Chondrocyte (in vitro differentiated cells): Measurements from ENCODE around the gene OSBPL3. TPM values are rescaled to one million over a fixed set of nuclear protein-coding genes. Genes with fewer than 3 reads are reported as not detected.

Experiments used
- DNase-seq: peaks from one replicate; pipeline ENCODE4 v3.0.0; 2021; ENCODE audit warnings: mixed read lengths, low spot score
- H3K27ac Mint-ChIP-seq: one replicate; pipeline ENCODE4 v1.8.0; 2021; ENCODE audit warnings: mild to moderate bottlenecking, moderate library complexity, mixed read lengths; ENCODE audit not compliant: unreplicated experiment
- H3K27me3 Mint-ChIP-seq: 2 replicates; pipeline ENCODE4 v1.8.0; 2021; ENCODE audit warnings: low read depth, mixed read lengths
- H3K36me3 Mint-ChIP-seq: 2 replicates; pipeline ENCODE4 v1.8.0; 2021; ENCODE audit warnings: low read depth, mixed read lengths
- H3K4me1 Mint-ChIP-seq: 2 replicates; pipeline ENCODE4 v1.8.0; 2021; ENCODE audit warnings: low read depth, mild to moderate bottlenecking, mixed read lengths
- H3K4me3 Mint-ChIP-seq: one replicate; pipeline ENCODE4 v1.8.0; 2021; ENCODE audit warnings: mild to moderate bottlenecking, moderate library complexity, mixed read lengths; ENCODE audit not compliant: unreplicated experiment
- H3K9me3 Mint-ChIP-seq: 2 replicates; pipeline ENCODE4 v1.8.0; 2021; ENCODE audit warnings: low read depth, mixed read lengths
- total RNA-seq: library from RNA; stranded (reverse); gene quantifications from 3 replicates; pipeline ENCODE4 v1.2.1, GENCODE V29; 2021
- TF ChIP-seq, protein P1 (sequence below): fragments of 200-600 bp; sonication (generic); IDR thresholded peaks from 2 replicates; pipeline ENCODE4 v1.5.0; 2021; ENCODE audit warnings: antibody characterized with exemption, mild to moderate bottlenecking, moderate library complexity

The OSBPL3 gene
- total RNA-seq, 1 donor from 2014 or later: 5.7 TPM

DNA sequence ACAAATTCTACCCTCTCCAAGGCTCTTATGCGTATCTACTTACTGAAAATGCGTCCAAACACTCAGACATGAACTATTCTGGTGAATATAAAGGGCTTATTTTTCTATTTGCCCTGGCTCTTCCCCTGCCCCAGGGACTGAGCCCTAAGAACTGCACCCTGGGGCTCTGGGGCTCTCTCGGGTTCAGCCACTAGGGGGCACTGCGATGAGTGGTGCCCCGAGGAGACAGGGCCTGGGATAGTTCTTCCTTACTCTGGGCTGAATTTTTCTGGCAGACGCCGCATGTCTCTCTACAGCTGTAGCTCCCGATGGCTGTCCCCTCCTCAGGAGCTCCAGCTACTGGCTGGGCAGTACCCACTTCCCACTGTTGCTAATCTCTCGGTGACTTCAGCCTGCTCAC, 191.9 kb downstream of the OSBPL3 start:
- no peak for DNase-seq
- TF ChIP-seq, protein P1, sequence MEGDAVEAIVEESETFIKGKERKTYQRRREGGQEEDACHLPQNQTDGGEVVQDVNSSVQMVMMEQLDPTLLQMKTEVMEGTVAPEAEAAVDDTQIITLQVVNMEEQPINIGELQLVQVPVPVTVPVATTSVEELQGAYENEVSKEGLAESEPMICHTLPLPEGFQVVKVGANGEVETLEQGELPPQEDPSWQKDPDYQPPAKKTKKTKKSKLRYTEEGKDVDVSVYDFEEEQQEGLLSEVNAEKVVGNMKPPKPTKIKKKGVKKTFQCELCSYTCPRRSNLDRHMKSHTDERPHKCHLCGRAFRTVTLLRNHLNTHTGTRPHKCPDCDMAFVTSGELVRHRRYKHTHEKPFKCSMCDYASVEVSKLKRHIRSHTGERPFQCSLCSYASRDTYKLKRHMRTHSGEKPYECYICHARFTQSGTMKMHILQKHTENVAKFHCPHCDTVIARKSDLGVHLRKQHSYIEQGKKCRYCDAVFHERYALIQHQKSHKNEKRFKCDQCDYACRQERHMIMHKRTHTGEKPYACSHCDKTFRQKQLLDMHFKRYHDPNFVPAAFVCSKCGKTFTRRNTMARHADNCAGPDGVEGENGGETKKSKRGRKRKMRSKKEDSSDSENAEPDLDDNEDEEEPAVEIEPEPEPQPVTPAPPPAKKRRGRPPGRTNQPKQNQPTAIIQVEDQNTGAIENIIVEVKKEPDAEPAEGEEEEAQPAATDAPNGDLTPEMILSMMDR: peak; percentile 66
- no peak overlapping the region for H3K27ac Mint-ChIP-seq
- peaks cover 14% of the 10 kb centered on the region for H3K9me3 Mint-ChIP-seq
- H3K27me3 Mint-ChIP-seq: no peaks in the 10 kb centered on the region
- H3K4me1 Mint-ChIP-seq: peaks cover 12% of the 10 kb centered on the region
- no peak overlapping the region for H3K4me3 Mint-ChIP-seq
- H3K36me3 Mint-ChIP-seq: peaks cover 3% of the 10 kb centered on the region

DNA sequence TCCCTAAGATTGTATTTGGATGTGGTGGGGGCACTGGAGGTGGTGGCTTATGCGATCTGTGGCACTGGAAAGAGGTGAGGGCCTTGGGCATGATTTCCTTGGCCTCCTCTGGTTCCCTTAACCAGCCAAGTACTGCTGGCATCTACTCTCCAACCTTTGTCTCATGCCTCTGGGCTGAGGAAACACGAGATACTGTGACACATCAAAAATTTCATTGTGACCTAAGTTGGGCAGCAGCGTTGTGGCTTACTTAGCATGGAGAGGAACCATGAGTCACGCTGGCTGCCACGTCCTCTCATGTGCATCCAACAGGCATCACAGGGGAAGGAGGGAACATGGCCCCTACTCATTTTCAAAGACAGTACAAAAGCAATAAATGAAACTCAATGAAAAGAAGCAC, 193.0 kb downstream of the OSBPL3 start:
- Mint-ChIP-seq H3K4me3 (no peak overlapping the region), H3K27ac (peak overlapping the region; percentile 95), H3K4me1 (peaks cover 12% of the 10 kb centered on the region), H3K27me3 (no peaks in the 10 kb centered on the region), H3K36me3 (peaks cover 3% of the 10 kb centered on the region), H3K9me3 (peaks cover 14% of the 10 kb centered on the region)
- TF ChIP-seq, protein P1: no peak
- DNase-seq: no peak

DNA sequence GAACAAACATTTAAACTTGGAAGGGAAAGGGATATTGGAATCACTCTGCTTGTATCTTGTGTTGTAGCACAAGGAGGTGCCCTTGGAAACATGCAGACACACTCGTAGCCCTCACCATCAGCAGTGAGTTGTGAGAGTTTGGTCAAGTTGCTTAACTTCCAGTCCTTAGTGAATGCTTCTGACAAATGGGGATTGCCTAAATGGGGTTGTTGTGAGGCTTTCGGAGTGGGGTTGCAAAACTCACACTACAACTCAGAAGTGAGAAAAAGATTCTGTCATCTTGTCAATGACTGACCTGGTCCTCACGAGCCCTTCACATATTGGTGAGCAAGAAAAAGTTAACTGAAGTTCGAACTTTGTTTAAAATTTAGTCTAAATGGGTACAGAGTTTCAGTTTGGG, 193.7 kb downstream of the OSBPL3 start:
- DNase-seq: no peak
- Mint-ChIP-seq H3K4me3 (no peak overlapping the region), H3K4me1 (peaks cover 12% of the 10 kb centered on the region), H3K27ac (peak overlapping the region; percentile 95), H3K9me3 (peaks cover 14% of the 10 kb centered on the region), H3K27me3 (no peaks in the 10 kb centered on the region), H3K36me3 (peaks cover 3% of the 10 kb centered on the region)
- TF ChIP-seq, protein P1: no peak

DNA sequence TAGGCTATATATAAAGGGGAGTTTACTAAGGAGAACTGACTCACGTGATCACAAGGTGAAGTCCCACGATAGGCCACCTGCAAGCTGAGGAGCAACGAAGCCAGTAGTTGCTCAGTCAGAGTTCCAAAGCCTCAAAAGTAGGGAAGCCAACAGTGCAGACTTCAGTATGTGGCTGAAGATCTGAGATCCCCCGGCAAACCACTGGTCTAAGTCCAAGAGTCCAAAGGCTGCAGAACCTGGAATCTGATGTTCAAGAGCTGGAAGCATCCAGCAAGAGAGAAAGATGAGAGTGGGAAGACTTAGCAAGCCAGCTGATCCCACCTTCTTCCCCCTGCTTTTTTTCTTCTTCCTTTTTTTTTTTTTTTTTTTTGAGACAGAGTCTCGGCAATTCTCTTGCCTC, 195.7 kb downstream of the OSBPL3 start:
- TF ChIP-seq, protein P1: no peak
- Mint-ChIP-seq H3K4me1 (peaks cover 14% of the 10 kb centered on the region), H3K27me3 (no peaks in the 10 kb centered on the region), H3K36me3 (peaks cover 3% of the 10 kb centered on the region), H3K27ac (no peak overlapping the region), H3K4me3 (no peak overlapping the region), H3K9me3 (peaks cover 13% of the 10 kb centered on the region)
- no peak for DNase-seq

DNA sequence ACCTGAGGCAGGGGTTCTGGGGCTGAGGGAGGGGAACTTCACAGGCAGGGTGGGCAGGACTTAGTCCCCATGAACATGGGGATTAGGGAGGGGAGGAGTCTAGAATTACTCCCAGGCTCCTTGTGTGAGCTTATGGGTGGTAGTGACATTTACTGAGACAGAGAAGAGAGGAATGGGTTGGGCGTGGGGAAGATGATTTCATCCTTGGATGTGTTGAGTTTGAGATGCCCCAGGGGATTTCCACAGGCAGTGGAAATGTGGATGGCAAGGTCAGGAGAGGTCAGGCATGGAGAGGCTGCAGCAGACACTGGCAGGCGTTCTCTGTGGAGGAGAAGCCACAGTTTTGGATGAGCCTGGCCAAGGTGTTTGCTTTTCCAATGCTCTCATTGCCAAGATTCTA, 196.3 kb downstream of the OSBPL3 start:
- peaks cover 7% of the 10 kb centered on the region for H3K9me3 Mint-ChIP-seq

More for the DNA sequence above, 196.3 kb downstream of the OSBPL3 start:
- Mint-ChIP-seq H3K4me3 (no peak overlapping the region), H3K36me3 (peaks cover 3% of the 10 kb centered on the region), H3K27ac (no peak overlapping the region), H3K27me3 (no peaks in the 10 kb centered on the region), H3K4me1 (peaks cover 20% of the 10 kb centered on the region)
- DNase-seq: no peak
- TF ChIP-seq, protein P1: no peak
